HG02852 (cell line): ENCODE data around the gene GRK6.
"Not testable (repeated sequence)": the region's sequence is repeated elsewhere in the genome, so short reads cannot be mapped to it uniquely, and the experiment has no call there.

Experiments used
- ATAC-seq: cut with Tn5 transposase; IDR thresholded peaks from one replicate; pipeline ENCODE4 v1.9.1; 2021; ENCODE audit warnings: mild to moderate bottlenecking, moderate library complexity; ENCODE audit not compliant: unreplicated experiment

The GRK6 gene

DNA sequence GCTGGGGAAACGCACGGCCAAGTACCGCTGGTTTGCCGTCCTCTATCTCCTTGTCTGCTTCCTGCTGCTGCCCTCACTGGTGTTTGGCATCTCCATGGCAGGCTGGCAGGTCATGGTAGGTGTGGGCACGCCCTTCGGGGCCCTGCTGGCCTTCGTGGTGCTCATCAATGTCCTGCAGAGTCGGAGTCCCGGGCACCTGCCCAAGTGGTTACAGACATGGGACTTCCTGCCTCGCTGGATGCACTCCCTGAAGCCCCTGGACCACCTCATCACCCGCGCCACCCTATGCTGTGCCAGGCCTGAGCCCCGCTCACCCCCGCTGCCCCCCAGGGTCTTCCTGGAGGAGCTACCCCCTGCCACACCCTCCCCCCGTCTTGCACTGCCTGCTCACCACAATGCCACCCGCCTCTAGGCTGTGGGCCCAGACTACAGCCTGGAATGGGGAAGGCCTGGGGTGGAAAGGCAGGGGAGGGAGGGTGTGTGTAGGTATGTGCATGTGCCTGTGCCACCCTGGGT is 28.5 kb upstream of the GRK6 start:
- no peak for ATAC-seq

DNA sequence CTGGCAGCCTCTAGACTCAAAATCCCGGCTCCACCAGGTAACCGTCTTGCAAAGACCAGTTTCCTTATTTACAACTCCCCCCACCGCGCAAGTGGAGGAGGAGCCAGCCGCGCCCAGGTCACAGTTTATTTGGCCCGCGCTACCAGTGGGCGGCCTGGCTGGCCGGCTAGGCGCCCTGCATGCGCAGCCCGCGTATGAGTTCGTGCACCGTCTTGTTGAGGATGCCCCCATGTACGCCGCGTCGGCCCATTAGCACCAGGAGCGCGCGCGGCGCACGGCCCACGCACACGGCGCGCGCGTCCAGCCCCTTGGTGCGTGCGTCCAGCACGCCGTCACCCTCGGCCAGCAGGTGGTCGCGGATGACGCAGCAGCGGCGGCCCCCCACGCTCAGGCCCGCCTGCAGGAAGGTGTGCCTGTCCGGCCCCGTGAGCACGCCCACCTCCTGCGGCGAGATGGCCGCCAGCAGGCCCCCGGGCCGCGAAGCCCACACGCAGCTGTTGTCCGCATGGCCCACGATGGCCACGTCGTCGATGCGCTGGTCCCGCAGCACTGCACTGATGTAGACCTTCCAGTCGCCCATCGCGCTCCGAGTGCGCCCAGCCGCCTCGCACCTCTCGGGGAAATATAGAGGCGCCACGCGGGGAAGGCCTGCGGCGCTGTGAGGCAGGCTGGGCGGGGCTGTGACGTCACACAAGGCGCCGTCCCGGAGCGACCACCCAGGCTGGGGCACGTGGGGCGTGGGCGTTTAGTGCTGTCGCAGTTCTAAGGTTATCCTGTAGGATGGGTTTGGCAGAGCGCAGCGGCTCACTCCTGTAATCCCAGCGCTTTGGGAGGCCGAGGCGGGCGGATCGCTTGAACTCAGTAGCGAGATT is 26.2 kb upstream of the GRK6 start, which contains the start of gene PFN3:
TSS of gene PFN3 (minus strand) at position 665 of the 872 bp plus-strand sequence. CDS start at position 580, 85 bp downstream.
- ATAC-seq, result no peak

DNA sequence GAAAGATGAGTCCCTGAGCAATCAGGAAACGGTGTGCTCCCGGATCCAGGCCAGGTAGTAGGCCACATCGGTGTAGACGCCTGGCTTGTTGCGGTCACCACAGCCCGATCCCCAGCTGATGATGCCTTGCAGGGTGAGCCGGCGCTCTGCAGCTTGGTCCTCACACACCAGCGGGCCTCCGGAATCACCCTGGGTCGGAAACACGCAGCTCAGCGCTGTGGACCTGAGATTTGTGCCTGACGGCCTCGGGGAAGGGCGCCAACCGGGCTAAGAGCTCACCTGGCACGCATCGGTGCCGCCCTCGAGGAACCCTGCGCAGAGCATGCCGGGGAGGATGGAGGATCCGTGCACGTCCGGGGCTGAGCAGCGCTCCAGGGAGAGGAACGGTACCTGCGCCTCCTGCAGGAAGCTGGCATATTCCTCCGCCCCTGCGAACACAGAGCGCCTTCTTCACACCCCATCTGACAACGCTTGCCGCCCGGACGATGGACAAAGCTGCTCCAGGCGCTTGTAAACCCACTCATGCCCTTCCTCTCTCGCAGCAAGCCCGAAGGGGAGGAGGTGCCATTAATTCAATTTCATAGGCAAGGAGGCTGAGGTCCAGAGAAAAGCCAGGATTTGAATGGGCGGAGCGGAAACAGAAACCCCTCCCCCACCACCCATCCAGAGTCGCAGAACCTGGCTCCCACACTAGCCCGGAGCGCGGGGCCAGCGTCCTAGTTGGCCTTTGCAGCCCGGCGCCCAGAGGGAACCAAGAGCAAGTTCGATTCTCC is 24.0 kb upstream of the GRK6 start:
- no peak for ATAC-seq

DNA sequence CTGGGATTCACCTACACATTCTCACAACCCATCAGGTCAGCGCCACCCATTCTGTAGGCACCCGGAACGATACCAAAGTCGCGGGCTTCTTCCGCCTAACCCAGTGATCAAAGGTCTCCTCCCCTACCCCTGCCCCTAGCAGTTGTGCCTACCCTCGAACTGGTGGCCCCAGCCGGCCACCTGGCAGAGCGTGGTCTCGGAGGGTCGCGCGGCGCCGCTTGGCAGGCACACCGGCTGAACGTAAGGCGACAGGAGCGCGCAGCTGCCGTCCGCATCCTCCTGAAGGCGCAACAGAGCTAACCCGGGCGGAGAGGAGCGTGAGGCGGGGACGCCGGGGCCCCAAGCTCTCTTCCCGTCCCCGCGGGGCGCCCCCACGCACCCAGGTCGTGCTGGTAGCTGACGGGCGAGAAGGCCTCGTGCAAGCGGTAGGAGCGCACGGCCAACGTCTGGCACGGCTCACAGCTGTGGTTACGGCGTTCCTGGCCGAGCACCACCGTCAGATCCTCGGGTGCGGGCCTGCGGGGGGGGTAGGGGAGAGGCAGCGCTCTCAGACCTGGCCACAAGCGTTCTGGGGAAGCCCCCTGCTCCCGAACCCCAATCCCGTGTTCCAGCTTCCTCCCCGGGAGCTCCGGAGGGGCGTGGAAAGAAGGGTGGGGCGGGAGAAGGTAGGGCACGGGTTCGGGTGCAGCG is 23.2 kb upstream of the GRK6 start:
- ATAC-seq, result peak; percentile 14

DNA sequence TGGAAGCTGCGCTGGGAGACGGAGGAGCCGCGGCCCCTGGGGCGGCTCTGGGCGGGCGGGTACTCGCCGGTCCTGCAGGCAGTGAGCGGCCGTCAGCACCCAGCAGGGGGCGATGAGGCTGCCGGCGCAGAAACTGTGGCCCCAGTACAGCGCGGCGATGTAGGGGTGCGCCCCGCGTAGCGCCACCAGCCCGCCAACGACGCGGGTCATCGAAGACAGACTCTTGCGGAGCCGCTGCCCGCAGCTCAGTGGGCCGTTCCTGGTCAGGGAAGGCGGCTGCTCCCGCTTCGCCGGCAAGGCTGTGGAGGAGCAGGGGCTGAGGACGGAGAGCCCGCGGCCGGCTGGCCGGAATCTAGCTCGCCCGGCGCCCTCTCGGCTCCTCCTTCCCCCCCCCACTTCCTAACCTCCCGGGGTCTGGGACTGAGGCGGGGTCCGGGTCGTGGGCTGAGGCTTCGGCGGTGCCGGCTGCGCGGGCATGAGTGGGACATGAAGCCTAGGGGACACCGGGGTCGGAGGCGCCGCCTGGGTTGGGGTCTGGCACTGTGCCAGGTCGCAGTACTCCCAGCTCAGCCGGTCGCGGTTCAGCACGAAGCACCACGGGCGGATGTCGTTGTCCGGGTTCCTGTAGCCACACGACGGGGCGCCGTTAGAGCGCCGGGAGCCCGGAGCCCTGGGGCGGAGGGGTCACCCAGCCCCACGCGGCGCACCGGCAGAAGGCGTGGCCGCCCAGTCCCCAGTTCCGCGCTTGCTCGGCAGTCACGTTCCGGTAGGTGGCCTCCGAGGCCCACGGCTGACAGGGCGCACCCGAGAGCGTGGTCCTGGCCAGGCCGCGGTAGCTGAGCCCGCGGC is 22.5 kb upstream of the GRK6 start:
- ATAC-seq, result peak; percentile 79

DNA sequence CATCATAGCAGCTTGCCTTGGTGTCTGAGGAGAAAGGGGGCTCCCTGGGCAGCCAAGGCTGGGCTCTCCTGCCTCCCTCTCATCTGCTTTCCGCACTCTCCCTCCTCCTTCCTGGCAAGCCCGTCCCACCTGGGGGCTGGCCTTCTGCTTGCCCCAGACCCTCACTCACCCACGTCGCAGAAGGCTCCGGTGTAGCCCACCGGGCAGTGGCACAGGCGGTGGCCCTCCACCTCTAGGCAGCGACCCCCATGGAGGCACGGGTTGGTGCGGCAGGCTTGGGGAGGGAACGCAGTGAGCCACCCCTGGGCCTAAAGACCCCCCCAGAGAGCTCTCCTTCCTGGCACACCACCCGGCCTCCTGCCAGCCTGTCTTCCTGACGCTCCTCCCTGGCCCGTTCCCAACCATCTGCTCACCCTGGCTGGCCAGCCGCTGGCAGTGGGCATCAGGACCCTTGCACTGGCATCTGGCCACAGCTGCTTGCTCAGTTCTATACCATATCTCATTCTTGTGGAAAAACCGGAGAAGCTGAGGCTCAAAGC is 21.8 kb upstream of the GRK6 start:
- ATAC-seq, result no peak

DNA sequence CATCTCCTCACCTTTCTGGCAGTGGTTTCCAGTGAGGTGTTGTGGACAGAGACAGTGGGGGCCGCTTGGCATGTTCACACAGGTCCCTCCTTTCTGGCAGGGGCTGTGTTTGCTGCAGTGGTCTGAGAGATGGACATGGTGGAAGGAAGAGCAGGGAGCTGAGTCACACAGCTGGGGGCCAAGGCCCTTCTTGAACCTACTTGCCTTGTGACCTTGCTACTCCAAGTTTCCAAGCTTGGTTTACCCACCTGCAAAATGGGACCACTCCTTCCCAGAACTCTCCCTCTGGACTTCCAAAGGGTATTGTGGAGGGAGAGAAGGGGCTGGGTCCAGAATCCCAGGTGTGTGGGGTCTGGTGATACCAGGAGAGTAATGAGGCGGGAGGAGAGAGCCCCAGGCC is 21.2 kb upstream of the GRK6 start:
- no peak for ATAC-seq

DNA sequence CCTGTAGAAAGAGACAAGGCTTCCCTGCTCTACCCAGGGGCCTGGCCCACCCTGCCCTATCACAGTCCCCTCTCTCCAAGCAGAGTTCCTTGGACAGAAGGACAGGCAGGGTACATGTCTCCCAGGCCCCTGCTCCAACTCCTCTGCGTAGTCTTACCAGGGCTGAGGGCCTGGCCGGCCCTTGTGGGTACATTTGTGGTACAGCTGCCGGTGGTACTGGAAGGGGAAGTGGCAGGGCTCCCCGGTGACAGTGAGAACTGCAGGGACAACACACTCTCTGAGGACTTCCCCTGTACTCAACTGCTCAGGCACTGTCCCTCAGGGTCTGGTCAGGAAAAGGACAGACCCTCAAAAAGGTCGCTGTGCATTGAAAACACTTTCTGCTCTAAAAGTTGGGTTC is 20.7 kb upstream of the GRK6 start:
- no peak for ATAC-seq

DNA sequence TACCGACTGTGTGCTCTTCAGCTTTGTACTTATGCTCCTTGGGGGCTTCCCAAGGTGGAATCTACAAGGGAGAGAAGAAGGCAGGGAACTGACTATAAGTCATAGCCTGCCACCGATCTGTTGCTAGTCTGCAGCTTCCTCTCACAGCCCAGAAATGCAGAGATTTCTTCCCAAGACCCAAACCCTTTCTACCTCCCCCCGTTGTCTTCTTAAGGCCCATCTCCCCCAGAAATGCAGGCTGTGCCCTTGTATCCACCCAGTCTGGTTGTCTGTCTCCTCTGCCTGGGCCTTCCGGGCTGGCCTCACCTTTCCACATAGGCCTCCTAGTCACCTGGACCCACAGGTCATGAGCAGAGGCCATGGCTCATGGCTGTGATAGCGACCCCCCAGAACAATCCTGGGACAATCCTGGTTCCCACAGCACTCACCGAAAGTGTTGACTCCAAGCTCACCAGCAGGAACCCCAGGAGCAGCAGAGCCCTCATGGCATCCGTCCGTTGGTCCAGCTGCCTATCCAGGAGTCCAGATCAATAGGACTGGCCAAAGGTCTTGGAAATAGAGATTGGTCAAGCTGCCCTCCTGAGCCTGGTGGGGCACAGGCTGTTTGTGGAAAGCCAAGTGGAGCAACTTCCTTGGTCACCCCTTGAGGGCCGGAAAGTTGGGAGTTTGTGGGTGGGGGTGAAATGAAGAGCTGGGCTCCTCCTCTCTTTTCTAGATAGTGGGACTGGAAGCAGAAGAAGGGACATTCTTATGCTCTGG is 17.3 kb upstream of the GRK6 start, which contains the start of gene F12:
TSS of gene F12 (minus strand) at position 522 of the 759 bp plus-strand sequence. CDS start at position 485, 37 bp downstream.
- no peak for ATAC-seq

DNA sequence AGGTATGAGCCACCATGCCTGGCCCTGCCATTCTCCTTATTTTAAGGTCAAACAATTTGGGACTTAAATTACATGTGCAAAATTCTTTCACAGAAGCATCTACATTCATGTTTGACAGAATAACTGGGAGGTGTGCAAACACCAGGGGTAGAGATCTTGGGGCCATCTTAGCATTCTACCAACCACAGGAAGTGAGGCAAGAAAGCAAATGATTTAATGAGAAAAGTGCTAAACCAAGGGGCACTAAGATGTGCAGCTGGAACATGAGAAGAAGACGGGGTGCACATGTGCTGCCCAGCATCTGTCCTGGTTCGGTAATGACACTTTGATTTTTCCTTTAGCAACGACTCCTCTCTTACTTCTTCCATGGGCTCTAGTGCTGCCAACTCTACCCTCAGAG is 15.9 kb upstream of the GRK6 start:
- no peak for ATAC-seq

DNA sequence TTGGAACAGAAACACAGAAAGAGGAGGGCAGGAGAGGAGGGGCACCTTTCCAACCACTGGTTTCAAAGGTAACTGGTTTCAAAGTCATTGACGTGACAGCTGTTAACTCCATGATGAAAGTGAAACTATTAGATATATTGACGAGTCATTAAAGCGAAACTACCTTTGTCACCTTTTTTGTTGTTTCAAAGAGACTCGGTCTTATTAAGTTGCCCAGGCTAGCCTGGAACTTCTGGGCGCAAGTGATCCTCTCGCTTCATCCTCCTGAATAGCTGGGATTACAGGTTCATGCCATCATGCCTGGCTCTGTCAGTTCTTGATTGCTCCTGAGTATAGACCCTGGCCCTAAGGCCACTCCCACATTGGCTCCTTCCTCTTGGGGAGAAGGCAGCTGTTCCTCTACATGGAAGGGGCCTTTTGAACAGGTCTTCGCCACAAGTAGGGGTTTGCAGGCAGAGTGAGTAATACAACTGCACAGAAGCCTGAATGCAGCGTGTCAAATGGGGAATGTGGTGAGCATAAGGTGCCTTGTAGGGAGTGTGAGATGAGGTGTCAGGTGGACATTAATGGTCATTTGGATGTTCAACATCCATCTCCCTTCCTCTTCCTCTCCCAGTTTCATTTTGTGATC is 13.8 kb upstream of the GRK6 start:
- ATAC-seq, result peak; percentile 73

DNA sequence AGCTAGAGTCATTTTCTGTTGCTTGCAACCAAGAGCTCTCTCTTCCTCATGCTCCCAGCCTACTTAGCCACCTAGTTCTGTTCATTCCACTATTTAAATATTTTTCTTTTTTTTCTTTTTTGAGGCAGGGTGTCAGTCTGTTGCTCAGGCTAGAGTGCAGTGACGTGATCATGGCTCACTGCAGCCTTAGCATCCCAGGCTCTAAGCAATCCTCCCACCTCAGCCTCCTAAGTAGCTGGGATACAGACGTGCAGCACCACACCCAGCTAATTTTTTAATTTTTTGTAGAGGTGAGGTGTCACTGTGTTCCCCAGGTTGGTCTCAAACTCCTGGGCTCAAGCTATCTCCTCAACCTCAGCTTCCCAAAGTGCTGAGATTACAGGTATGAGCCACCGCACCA is 12.0 kb upstream of the GRK6 start:
- no peak for ATAC-seq

DNA sequence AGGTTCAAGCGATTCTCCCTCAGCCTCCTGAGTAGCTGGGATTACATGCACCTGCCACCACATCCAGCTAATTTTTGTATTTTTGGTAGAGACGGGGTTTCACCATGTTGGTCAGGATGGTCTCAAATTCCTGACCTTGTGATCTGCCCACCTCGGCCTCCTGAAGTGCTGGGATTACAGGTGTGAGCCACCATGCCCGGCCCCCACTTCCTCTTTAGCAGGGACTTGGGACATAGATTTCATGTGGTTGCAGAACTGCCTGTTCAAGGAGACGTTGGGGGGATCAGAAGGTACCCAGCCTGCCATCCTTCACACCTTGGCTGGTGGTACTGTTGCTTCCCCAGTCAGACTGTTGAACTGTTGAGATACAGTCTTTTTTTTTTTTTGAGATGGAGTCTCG is 9.4 kb upstream of the GRK6 start:
- not testable (repeated sequence) for ATAC-seq

DNA sequence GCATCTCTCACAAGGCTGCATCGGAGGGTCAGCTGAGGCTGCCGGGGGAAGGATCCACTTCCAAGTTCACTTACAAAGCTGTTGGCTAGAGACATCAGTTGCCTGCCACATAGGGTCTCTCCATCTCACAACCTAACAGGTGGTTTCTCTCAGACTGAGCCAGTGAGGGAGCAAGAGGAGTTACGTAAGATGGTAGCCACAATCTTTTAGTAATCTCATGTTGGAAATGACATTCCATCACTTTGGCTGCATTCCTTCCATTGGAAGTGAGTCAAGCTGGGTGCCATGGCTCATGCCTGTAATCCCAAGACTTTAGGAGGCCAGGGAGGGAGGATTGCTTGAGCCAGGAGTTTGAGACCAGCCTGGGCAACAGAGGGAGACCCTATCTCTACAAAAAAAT is 7.4 kb upstream of the GRK6 start:
- no peak for ATAC-seq

DNA sequence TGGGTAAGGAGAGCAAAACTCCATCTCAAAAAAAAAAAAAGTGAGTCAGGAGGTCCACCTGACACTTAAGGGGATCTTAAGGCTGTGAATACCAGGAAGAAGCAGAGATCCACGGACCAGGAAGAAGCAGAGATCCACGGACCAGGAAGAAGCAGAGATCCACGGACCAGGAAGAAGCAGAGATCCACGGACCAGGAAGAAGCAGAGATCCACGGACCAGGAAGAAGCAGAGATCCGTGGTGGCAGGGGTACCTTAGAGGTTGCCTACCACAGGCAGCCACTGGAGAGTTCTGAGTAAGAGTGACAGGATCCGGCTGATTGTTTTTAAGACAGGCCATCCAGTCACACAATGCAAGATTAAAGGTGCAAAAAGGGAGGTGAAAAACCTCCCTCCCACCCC is 6.0 kb upstream of the GRK6 start:
- ATAC-seq, result not testable (repeated sequence)

DNA sequence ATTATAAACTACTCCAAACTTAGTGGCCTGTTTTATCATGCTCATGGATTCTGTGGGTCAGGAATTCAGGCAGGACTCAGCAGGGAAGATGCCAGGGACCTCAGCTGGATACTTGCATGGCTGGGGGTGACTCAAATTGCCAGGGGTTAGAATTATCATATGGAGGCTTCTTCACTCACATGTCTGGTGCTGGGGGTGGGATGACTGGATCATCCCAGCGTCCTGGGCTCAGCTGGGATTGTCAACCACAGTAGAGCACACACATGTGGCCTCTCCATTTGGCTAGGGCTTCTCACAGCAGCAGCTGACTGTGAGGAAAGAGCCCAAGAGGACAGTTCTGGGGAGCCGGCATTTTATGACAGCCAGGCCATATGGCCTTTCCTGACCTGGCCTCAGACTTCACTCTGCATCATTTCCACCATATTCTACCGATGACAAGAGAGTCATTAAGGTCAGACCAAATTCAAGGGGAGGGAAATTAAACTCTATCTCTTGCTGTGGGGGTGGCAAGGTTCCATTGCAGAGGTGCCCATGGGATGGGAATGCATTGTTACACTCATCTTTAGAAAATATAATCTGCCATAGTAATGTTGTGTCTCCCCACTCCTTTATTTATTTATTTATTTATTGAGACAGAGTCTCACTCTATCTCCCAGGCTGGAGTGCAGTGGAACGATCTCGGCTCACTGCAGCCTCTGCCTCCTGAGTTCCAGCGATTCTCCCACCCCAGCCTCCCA is 5.2 kb upstream of the GRK6 start:
- no peak for ATAC-seq

DNA sequence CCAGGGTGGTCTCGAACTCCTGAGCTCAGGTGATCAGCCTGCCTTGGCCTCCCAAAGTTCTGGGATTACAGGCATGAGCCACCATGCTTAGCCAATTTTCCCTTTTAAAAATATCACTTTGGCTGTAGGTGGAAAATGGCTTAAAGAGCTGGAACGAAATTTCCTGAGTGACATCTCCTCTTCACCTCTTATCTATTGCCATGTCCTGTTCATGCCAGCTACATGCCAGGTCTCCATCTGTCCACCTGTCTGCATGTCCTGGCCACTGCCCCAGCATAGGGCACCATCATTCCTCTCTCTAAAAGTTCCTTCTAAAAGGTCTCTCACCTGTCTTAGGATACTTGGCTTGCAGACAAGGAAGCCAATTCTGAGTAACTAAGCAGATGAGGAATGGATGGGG is 2.8 kb upstream of the GRK6 start:
- ATAC-seq, result no peak

DNA sequence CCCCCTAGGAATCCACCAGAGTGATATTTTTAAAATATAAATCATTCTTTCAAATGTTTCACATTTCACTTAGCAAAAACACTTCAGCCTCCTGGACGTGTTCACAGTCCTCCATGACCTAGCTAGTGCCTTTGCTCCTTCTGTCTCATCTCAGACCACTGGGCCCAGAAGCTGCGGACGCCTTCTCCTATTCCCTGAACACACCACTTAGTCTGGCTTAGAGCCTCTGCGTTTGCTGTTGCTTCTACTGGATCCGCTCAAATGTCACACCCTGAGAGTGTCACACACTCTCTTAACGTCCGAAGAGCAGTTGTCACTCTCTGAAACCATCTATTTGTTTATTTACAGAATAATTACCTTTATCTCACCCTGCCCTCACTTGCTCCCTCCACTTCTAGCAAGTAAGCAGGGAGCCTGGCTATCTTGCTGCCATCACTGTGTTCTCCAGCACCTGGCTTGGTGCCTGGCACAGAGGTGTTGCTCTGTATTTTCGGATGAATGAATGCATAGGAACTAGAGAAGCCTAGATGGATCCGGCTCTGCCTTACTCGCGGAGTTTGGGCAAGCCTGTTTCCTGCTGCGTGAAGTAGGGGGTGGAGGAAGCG is 1.2 kb upstream of the GRK6 start:
- ATAC-seq, result no peak
